Spleen (tissue), 11 donors: ENCODE measurements around the gene UQCRC1. TPM values are rescaled to one million over a fixed set of nuclear protein-coding genes. Genes with fewer than 3 reads are reported as not detected.

Experiments
- DNase-seq: peaks from one replicate; pipeline ENCODE4 v3.0.0-alpha.2; 2020
- H3K27ac ChIP-seq, 8 donors: fragments of 200-600 bp; sonication (generic) in 7 of 8; 1 replicate in 4 of 8; 2 replicates in 4 of 8; pipeline versions ENCODE4 v1.5.0 to v1.8.0; 2016 to 2021; ENCODE audit warnings: inconsistent platforms in 4 of 8, mild to moderate bottlenecking in 4 of 8, moderate library complexity in 1 of 8
- H3K27me3 ChIP-seq, 7 donors: fragments of 200-600 bp; sonication (generic) in 6 of 7; replicated peaks in 1 of 7; 1 replicate in 4 of 7; 2 replicates in 3 of 7; pipeline versions ENCODE4 v1.5.0 to v1.8.0; 2016 to 2021; ENCODE audit warnings: inconsistent platforms in 3 of 7, mild to moderate bottlenecking in 1 of 7
- H3K36me3 ChIP-seq, 6 donors: fragments of 200-600 bp; sonication (generic) in 5 of 6; 1 replicate in 4 of 6; 2 replicates in 2 of 6; pipeline versions ENCODE4 v1.5.0 to v1.8.0; 2016 to 2021; ENCODE audit warnings: inconsistent platforms in 2 of 6
- H3K4me1 ChIP-seq, 6 donors: fragments of 200-600 bp; sonication (generic) in 5 of 6; 1 replicate in 3 of 6; 2 replicates in 3 of 6; pipeline versions ENCODE4 v1.5.0 to v1.8.0; 2016 to 2021; ENCODE audit warnings: inconsistent platforms in 3 of 6
- H3K4me3 ChIP-seq, 8 donors: fragments of 200-600 bp; sonication (generic) in 7 of 8; 1 replicate in 4 of 8; 2 replicates in 4 of 8; pipeline versions ENCODE4 v1.5.0 to v1.8.0; 2016 to 2021; ENCODE audit warnings: inconsistent platforms in 4 of 8, mild to moderate bottlenecking in 4 of 8, moderate library complexity in 2 of 8
- H3K9me3 ChIP-seq, 8 donors: fragments of 200-600 bp; sonication (generic) in 7 of 8; 1 replicate in 4 of 8; 2 replicates in 4 of 8; pipeline versions ENCODE4 v1.5.0 to v1.8.0; 2016 to 2021; ENCODE audit warnings: inconsistent platforms in 4 of 8
- CTCF ChIP-seq, 11 experiments: fragments of 200-600 bp in 7 of 11; fragments of 450-650 bp in 4 of 11; sonication (generic) in 4 of 11; IDR thresholded peaks in 8 of 11; conservative IDR thresholded peaks in 3 of 11; 1 replicate in 7 of 11; 2 replicates in 4 of 11; pipeline versions ENCODE4 v1.4.0 to v1.8.0; 2016 to 2021; ENCODE audit warnings: antibody characterized with exemption in 11 of 11, inconsistent platforms in 4 of 11, mild to moderate bottlenecking in 1 of 11
- POLR2A ChIP-seq, 3 donors: fragments of 450-650 bp; IDR thresholded peaks; one replicate each; pipeline ENCODE4 v1.5.1; 2017; ENCODE audit warnings: antibody characterized with exemption in 3 of 3, mild to moderate bottlenecking in 1 of 3
- POLR2AphosphoS5 ChIP-seq, 3 donors: sonication (generic); formaldehyde crosslinking; IDR thresholded peaks; one replicate each; pipeline ENCODE4 v1.5.1; 2017; ENCODE audit warnings: antibody characterized with exemption in 3 of 3
- WGBS, 5 donors: extraction: QIAGEN DNeasy Blood & Tissue Kit in 3 of 5; methylation state at CpG; one replicate each; pipeline versions ENCODE4 v1.1.5 to v1.1.7; 2013 to 2018; 5-methylcytosine and 5-hydroxymethylcytosine counted together
- intact Hi-C: fragments of 100-400 bp; cut with DNase I; formaldehyde crosslinking; loops from one replicate; pipeline ENCODE4 v1.15.0; 2023; ENCODE audit warnings: low total_unique reads
- polyA plus RNA-seq, 3 donors: library from polyadenylated mRNA; stranded (reverse); fragments of 200-250 nt; gene quantifications; one replicate each; pipeline ENCODE4 v1.2.1, GENCODE V29; 2013
- total RNA-seq, 7 donors: library from RNA; depleted of rRNA in 3 of 7; stranded (reverse); fragments of >200 nt in 3 of 7; fragmentation: NEBNext Ultra II Directional in 4 of 7; extraction: Animal tissue kit (Norgen Biotek cat#: 25700) in 4 of 7; gene quantifications; one replicate each; pipeline versions ENCODE4 v1.1.0 to v1.2.1, GENCODE V29; 2016 to 2021
- donor health status: healthy with polysubstance abuse.
- donor health status: DM: no; HTN: no; CAD: no; lungs with moderate emphysema.
- donor health status: DM: no; HTN: no; CAD: no.
- donor health status: Bipolar disorder and iron deficiency.
- donor health status: healthy.
- donor health status: DM: no; HTN: no; CAD: no.
- donor health status: DM: yes; HTN: yes; CAD: no.

Gene UQCRC1
- total and polyA plus RNA-seq, 10 donors: 88.6 to 222 (median 128) TPM

- TF ChIP-seq POLR2AphosphoS5 (IDR thresholded peaks at IDR 0.05) (no peak), POLR2A (IDR thresholded peaks at IDR 0.05) (no peak), CTCF (IDR thresholded peaks at IDR 0.05 in 8 of 11, conservative IDR thresholded peaks at IDR 0.05 in 3 of 11) (no peak)
- peaks cover 0 to 42% (median 20%) of the 10 kb centered on the region in 6 donors for H3K4me1 ChIP-seq
- H3K27ac ChIP-seq: peak overlapping the region in 6 of 8 donors; percentile 51 to 79 (median 74)
- peaks cover 0 to 15% (median 6%) of the 10 kb centered on the region in 7 donors for H3K27me3 ChIP-seq
- no peaks in the 10 kb centered on the region for H3K9me3 ChIP-seq
- peaks cover 13 to 82% (median 77%) of the 10 kb centered on the region in 6 donors for H3K36me3 ChIP-seq
- intact Hi-C loops: no loop called here
- H3K4me3 ChIP-seq: no peak overlapping the region
- WGBS, 5 donors: 92 to 98% (median 95%) methylated on average over 9 to 12 of the region's 12 CpGs
- no peak for DNase-seq
These were observed 9.7 kb downstream of the UQCRC1 start for GRCh38 chr3:48599509-48600285.

GRCh38 chr3:48599077-48599501, 10.4 kb downstream of the UQCRC1 start:
- Histone ChIP-seq H3K9me3 (no peaks in the 10 kb centered on the region), H3K4me3 (no peak overlapping the region), H3K27me3 (peaks cover 0 to 21% (median 11%) of the 10 kb centered on the region in 7 donors), H3K27ac (peak overlapping the region in 6 of 8 donors; percentile 51 to 79 (median 74)), H3K36me3 (peaks cover 13 to 76% (median 70%) of the 10 kb centered on the region in 6 donors), H3K4me1 (peaks cover 0 to 43% (median 23%) of the 10 kb centered on the region in 6 donors)
- TF ChIP-seq POLR2A (IDR thresholded peaks at IDR 0.05): no peak
- no peak for TF ChIP-seq CTCF (IDR thresholded peaks at IDR 0.05 in 8 of 11, conservative IDR thresholded peaks at IDR 0.05 in 3 of 11)
- TF ChIP-seq POLR2AphosphoS5 (IDR thresholded peaks at IDR 0.05): no peak
- no peak for DNase-seq
- intact Hi-C loops: no loop called here
- 78 to 90% (median 82%) methylated on average over 9 to 11 of the region's 11 CpGs for WGBS, 5 donors

- H3K9me3 ChIP-seq: no peaks in the 10 kb centered on the region
- intact Hi-C loops: no loop called here
- TF ChIP-seq POLR2A (IDR thresholded peaks at IDR 0.05) (no peak), POLR2AphosphoS5 (IDR thresholded peaks at IDR 0.05) (peak; percentile 52 to 83 (median 78)), CTCF (IDR thresholded peaks at IDR 0.05 in 8 of 11, conservative IDR thresholded peaks at IDR 0.05 in 3 of 11) (no peak)
- peaks cover 0 to 27% (median 16%) of the 10 kb centered on the region in 7 donors for H3K27me3 ChIP-seq
- DNase-seq: no peak
- peaks cover 0 to 46% (median 25%) of the 10 kb centered on the region in 6 donors for H3K4me1 ChIP-seq
- peak overlapping the region in 6 of 8 donors; percentile 51 to 79 (median 74) for H3K27ac ChIP-seq
- no peak overlapping the region for H3K4me3 ChIP-seq
- WGBS, 5 donors: 61 to 73% (median 71%) methylated on average over 5 of the region's 5 CpGs
- peaks cover 13 to 70% (median 65%) of the 10 kb centered on the region in 6 donors for H3K36me3 ChIP-seq
These were observed 10.9 kb downstream of the UQCRC1 start for GRCh38 chr3:48598323-48599076.
